HG03135 (cell line): ENCODE measurements around the gene FOXN3.
A peak's percentile ranks its signal among the peaks of the same experiment; 100 is the strongest.
"Not testable (repeated sequence)": the region's sequence is repeated elsewhere in the genome, so short reads cannot be mapped to it uniquely, and the experiment has no call there.

Experiments
- ATAC-seq: cut with Tn5 transposase; IDR thresholded peaks from one replicate; pipeline ENCODE4 v1.9.1; 2021; ENCODE audit warnings: mild to moderate bottlenecking, moderate library complexity; ENCODE audit not compliant: unreplicated experiment

Gene FOXN3

DNA sequence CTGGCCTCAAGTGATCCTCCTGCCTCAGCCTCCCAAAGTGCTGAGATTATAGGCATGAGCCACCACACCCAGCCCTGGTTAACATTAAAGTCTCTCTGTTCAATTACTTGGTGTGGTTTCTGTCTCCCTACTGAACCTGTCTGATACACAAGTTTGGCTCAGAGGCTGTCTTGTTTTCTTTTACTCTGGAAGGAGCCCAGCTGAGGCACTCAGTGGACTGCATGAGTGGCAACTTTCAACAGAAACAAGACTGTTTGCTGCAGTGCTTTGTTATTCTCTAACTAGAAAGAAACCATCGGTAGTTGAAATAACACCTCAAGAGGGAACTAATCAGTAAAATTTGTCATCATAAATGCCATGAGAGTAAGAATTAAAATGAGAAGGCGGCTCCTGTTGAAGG lies 238.7 kb downstream of the FOXN3 start:
- no peak for ATAC-seq

DNA sequence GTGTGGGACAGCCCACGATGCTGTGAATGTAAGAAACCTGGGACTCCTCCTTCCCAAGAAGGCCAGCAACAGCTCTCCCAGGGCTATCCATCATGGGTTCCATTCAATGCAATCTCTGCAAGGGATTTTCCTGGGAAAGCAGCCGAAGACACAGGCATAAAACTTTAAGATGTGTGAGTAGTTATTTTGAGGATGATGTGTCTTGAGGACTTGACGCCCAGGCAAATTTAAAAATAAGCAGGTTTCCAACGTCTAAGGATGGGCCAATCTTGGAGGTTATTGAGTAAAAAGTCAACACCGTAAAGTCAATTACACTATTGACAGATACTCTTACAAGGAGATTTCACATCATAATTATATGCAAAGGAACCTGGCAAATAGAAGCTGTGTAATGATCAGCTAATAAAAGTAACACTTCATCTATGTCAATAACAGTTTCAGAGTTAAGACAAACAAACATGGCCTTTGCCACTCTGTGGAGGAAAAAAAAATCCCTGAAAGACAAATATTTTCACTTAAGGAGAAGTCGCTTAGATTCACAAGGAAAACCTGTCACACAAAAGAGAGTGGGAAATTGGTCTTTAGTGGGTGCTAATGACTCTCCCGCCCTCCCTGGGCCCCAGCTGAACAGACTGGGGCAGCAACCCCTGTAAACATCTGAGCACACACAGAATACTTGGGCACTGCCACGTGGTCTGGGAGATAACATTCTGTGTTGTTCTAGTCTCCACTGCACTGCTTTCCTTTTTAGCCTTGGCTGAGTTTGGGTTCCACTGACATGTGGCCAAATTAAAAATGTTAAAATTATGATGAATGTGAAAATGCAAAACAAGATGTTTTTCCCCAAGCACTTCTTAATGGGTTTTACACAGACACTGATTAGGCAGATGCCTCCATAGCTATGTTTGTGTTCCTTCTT lies 240.9 kb downstream of the FOXN3 start:
- ATAC-seq: no peak

DNA sequence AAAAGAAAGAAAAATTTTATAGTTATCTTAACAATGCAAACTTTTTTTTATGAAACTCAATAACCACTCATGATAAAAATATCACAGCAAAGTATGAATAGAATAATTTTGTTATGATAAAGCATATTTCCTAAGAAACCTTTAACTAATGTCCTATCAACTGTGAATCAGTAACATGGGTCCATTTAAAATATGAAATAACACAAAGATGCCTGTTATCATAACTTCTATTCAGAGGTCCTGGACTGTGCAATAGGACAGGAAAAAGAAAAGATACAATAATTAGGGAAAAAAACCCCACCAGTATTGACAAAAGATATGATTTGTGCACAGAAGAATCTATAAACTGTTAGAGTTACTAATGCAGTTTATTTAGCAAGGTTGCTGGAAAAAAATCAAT lies 245.4 kb downstream of the FOXN3 start:
- no peak for ATAC-seq

DNA sequence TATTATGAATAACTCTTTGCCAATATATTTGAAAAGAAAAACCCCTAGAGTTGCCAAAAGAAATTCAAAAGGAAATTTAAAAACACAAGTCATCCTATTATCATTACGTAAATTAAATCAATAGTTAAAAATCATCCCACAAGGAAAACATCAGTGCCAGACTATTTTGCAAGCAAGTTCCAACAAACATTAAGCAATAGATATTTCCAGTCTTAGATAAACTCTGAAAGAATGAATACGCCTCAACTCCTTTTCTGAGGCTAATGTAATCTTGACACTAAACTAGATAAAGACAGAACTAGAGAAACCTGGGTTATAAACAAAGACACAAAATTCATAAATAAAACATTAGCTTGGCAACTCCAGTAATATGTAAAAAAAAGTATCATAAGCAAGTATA lies 245.9 kb downstream of the FOXN3 start:
- no peak for ATAC-seq

DNA sequence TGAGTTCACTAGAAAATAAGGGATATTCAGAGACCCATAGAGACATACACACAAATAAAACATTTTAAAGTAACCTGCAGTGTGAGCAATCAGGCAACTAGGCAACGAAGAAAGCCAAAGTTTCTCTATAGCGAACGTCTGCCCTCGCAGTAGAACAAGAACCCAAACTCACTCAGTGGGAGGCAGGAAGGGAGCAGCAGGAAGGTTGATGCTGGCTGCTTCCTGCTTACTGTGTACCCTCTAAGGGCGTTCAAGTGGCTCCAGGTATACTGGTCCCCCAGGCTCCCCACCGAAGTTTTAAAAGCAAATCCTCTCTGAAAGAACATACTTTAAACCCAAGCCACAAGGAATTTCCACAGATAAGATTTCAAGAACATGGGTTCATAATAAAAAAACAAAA lies 249.3 kb downstream of the FOXN3 start:
- ATAC-seq: no peak

DNA sequence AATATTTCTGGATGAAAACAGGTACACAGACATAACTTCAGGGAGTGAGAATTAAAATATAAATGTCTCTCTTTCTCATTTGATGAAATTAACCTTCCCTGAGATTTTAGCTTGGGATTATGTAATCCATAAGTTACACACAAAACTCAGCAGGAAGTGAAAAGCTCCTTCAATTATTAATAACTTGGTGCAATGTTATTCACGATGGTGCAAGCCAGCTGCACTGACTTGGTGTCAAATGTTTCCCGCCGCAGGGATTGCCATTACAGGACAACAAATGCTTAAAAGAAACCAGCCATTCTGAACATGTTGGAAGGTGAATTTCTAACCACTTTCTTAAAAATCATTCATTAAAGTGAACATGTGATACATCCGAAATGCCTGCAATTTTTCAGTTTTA lies 250.4 kb downstream of the FOXN3 start:
- ATAC-seq: no peak

DNA sequence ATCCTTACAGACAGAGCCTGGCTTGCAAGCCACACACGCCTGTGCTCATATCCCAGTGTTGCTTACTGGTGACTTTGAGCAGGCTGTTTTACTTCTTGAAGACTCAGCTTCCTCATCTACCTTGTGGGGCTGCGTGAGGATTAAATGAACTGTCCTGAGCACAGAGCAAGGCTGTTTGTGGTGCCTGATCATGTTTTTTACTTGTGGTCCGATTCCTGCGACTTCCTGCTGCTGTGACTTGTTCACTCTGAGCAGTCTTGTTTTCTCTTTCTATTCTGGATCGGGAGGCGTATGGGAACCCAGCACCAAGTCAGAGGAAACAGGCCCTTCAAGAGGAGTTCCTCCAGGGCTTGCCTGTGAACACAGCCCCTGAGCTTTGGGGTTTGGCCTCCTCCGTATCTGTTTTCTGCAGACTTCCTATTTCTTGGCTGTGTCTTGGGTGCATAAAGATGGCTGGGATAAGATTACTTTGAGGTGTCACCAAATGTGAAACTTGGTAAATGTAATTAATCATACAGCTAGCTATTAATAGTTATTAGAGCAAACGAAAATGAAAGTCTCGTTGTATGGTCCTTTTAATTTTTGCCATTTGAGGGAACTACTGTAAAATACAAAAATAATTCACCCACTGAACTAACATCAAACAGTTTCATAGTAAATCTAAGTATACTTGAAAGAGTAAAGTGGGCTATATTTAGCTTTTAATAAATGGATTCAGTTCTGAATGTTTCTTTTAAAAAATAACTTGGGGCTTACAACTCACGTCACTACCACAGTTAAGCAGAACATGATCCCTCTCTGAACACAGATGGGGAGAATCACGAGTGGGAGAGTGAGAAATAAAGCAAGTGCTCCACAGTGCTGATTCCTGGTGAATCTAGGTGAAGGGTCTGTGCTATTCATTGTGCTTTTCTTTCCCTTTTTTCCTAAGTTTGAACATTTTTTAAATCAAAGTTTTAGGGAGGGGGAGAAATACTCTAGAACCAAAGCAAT lies 251.5 kb downstream of the FOXN3 start:
- ATAC-seq: peak; percentile 68

DNA sequence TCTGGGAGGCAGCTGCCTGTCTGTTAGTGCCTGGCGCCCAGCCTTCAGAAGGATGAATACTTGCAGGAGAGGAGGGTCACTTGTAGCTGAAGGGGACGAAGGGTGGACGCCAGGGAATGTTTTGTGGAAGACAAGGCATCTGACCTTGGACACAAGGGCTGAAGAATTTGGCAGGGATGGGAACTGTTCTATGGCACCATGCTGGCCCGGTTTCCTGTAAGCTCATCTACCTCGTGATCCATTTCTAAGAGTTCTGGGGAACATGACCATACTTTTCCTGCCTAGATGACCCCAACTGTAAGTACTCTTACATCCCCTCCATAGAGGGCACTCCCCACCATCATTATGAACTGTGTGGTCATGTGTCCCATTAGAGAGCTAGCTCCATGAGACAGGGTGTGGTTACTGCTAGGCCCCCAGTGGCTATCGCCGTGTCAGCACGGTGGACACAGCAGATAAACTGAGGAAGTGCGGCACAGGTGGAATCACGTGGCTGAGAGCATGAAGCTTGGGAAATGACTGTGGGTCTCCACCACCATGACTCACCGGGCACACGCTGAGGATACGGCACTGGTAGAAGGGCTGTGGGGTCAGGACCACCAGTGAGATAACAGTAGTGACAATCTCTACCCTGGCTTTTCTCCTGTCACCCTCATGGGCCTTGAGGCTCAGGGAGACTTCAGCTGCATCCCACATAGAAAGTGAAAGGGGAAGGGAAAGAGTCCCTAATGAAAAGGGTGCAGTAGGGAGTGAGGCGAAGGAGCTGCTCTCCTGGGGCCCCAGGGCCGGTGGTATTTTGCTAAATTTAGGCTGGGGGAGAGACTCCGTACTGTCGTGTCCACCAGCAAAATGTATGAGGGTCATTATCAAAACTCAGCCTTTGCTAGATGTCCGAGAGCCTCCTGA lies 252.6 kb downstream of the FOXN3 start:
- peak; percentile 20 for ATAC-seq

DNA sequence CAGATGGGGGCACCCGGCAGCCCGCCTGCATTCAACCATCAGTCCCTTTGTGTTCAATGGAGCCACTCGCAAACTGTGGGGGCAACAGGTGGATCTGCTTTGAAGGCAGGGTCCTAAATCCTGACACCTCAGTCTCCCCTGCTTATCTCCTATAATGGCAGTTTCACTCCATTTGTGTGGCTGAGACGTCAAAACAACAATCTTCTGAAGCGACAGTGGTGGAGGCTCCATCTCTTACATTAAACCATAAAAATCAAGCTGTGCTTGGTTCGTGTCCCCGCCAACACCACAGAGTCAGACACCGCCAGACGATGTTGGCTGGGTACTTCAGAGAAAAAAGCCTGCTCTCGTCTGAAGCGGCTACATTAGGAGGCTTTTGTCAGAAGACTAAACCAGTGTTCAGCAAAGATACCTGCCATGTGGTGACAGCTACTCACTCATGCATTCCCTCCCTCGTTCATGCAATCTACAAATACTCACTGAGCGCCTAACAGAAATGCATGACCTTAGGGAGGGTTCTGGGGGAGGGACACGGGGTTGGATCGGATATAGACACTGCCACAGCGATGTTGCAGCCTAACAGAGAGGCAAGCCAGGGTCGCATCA lies 253.9 kb downstream of the FOXN3 start:
- no peak for ATAC-seq

DNA sequence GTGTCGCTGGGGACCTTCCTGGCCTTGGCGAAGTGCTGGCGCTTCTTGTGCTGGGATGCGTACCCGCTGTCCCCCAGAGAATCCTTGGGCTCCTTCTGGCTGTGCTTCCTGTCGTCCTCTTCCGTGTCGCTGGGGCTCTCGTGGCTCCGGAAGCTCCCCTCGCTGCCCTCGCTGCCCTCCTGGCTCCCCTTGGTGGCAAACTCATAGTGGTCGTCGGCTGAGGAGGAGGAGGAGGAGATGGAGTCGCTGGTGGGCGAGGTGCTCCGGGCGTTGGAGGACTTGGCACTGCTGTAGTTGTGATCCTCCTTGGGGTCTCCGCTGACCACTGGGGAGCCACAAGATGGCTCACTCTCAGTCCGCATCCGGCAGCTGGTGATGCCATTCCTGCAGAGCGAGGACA lies 254.4 kb downstream of the FOXN3 start:
- ATAC-seq: no peak

DNA sequence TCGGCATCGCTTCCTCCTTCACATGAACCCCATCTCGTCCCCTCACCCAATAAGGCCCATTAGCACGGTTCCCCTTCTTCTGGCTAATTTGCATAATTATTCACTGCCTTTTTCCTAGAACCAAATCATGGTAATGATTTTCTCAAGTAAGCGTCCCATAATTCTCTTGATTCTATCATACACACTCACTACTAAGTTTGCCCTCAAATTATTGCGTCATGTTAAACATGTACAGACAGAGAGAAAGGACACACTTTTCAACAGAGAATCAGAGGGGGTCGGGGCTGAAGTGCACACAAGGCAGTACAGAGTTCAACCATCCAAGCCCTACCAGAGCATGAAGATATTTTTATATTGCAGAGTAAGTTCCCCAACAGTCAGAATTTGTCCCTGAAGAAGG lies 256.6 kb downstream of the FOXN3 start:
- no peak for ATAC-seq

DNA sequence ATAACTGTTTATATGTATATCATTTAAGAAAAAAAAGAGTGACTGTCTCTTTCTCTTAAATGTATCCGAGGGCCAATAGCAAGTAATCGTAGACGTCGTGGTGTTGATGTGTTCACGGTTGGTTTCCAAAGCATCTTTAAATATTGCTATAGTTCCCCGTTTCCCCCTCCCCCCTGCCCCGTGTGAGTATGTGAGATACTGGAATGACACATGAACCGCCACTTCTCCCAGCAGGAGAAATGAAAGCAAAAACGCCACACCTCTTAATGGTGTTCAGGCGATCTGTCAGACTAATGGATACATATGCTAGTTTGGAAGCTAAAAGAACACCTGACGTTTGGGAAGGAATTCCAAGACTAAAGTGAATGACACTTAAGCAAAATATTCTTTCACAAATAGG lies 258.3 kb downstream of the FOXN3 start:
- no peak for ATAC-seq

DNA sequence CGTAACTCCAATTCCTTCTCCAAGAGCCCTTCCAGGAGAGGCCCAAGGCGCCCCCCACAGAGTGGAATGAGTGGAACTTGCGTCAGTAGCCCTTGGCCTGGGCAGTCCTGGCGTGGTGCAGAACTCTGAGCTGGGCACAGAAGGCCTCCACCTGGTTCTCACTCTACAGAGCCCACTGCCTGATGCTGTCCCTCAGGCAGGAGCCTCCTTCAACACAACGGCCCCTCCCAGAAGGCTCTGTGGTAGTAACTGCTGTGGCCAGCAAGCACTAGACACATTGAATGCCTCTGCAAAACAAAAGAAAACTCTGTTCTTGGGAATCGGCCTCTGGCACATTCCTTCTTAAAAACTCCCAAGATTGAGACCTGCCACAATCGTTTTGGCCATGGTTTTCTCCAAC lies 258.9 kb downstream of the FOXN3 start:
- not testable (repeated sequence) for ATAC-seq

DNA sequence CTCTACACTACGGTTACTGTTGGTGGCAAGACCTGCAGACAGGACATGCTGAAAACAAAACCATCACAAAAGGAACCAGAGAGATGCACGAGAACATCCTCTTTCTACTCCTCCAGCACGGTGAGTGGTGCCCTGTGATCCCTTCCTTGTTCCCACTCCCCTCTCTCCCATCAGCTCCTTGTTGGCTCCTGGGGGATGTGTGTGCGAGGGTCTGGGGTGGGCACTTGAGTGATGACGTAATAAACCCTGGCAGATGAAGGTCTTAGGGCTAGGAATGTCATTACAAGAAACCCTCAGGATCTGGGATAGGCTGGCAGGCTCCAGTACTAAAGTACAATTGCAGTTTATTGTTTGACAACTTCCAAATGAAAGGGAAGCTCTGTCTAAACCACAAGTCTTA lies 261.5 kb downstream of the FOXN3 start:
- no peak for ATAC-seq

DNA sequence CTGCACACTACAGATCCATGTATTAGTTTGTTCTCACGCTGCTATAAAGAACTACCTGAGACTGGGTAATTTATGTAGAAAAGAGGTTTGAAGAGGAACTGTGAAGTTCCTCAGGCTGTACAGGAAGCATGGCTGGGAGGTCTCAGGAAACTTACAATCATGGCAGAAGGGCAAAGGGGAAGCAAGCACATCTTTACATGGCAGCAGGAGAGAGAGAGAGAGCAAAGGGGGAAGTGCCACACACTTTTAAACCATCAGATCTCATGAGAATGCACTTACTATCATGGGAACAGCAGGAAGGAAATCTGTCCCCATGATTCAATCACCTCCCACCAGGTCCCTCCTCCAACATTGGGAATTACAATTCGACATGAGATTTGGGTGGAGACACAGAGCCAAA lies 265.3 kb downstream of the FOXN3 start:
- not testable (repeated sequence) for ATAC-seq

DNA sequence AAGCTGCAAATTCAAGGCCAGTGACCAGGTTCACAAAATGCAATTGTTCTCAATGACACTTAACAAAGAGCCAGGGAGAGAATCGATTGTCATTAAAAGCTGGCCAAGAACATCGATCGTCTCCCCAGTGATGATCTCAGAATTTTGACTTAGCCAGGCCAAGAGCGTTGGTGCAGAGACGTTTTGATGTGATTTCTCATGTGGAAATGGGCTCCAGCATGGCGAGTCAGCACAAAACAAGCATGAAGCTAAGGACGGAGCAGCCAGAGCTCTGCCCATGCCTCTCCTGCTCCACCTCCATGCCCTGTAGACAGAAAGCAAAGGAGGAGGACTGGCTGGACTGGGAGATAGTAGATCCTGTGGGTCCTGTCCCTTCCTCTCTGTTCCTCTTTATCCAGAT lies 270.8 kb downstream of the FOXN3 start:
- no peak for ATAC-seq

DNA sequence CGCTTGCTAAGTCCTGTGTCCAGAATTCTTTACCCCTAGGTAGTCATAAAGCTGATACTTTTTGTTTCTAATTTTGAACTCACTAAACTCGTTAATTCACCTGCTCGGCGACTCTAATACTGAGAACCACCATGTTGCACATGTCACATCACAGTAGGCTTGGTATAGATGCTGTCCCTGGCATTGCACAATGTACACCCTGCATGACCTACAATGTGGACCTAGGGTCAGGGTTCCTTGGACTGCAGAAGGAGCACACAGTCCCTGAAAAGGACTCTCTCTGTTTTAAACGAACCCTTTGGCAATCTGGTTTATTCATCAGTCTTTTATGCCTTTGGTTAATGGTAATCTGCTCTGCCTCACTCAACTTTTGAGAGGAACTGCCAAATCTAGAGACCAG lies 272.4 kb downstream of the FOXN3 start:
- no peak for ATAC-seq

DNA sequence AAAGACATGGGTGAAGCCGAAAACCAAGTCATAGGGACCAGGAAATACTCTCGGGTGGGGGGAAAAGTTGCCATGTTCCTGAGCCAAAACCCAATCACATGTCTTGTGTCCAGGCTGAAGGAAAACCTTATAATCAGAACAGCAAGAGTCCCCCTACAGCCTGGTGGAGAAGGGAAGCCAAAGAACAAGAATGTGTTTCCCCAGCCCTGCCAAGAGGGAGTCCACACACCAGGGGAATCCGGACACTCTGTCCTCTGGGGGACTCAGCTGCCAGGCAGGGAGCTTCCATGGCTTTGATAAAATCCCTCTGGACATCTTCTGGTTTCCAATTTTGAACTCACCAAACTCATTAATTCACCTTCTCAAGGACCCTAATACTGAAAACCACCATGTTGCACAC lies 273.0 kb downstream of the FOXN3 start:
- ATAC-seq: no peak

DNA sequence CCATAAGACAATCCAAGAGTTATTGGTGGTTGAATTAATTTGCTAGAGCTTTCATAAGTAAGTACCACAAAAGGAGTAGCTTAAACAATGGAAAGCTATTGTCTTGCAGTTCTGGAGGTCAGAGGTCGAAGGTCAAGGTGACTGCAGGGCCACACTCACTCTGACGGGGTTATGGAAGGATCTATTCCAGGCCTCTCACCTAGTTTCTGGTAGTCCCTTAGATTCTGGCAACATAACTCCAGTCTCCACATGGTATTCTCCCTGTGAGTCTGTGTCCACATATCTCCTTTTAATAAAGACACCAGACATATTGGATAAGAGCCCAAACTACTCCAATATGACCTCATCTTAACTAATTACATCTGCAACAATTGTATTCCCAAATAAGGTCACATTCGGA lies 273.4 kb downstream of the FOXN3 start:
- no peak for ATAC-seq

DNA sequence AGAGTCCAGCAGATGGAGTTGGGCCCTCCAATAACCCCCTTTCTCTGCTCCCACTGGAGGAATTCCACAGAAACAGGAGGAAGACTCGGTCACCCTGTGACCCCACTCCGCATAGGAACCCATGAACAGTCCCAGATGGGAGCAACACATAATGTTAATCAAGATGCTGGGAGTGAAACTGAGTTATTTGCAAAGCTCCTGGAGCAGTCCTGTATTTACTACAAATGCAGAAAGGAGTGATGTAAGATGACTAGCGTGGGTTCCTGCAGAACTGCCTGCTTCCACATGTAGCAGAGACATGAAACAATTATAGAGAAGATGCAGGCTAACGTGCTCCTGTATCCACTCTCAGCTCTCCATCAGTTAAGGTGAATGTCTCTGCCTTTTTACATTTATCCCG lies 274.7 kb downstream of the FOXN3 start:
- ATAC-seq: no peak
